Endothelial cell of umbilical vein (primary cell): ENCODE results near the gene AIDA.

Experiments used
- EZH2 ChIP-seq: IDR thresholded peaks from 2 replicates; pipeline ENCODE4 v1.6.1; 2012; ENCODE audit warnings: borderline replicate concordance, low read depth, mild to moderate bottlenecking, moderate library complexity, low read length, inconsistent platforms; ENCODE audit not compliant: severe bottlenecking
- POLR2A ChIP-seq: IDR thresholded peaks from 2 replicates; pipeline ENCODE4 v1.6.1; 2012; ENCODE audit warnings: low read depth, mild to moderate bottlenecking, control low read depth, low read length
- POLR2AphosphoS5 ChIP-seq: IDR thresholded peaks from 2 replicates; pipeline ENCODE4 v1.6.1; 2012; ENCODE audit warnings: low read depth, mild to moderate bottlenecking, control low read depth, low read length, moderate library complexity; ENCODE audit not compliant: insufficient read depth
- TF ChIP-seq, protein P1 (sequence below), 2 donors: IDR thresholded peaks; 1 replicate in 1 of 2; 2 replicates in 1 of 2; pipeline ENCODE4 v1.5.1; 2011; ENCODE audit warnings: low read length in 2 of 2, mild to moderate bottlenecking in 2 of 2, moderate library complexity in 2 of 2, control low read depth in 1 of 2, inconsistent platforms in 1 of 2, low read depth in 1 of 2; ENCODE audit not compliant: insufficient read depth in 1 of 2; ENCODE audit errors: extremely low read depth in 1 of 2
- TF ChIP-seq, protein P2 (sequence below): IDR thresholded peaks from 2 replicates; pipeline ENCODE4 v1.6.1; 2011; ENCODE audit not compliant: insufficient read depth, insufficient read length

DNA sequence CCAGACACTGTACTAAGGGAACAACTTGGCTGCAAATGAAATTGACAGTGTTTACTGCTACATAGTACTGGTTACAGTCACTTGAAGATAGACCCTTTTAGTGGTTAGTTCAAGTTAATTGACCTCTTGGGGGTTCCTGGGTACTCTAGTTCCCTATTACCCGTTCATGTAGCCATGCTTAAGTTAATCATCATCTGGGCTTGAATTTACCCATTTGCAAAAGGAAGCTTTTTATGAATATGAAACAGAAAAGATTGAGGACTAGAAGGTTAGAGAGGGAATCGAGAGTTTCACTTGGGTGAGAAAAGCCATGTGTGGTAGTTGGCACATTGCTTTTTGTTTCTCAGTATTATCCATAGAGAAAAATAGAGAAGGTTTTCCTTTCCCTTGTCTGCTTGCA lies 91.7 kb downstream of the AIDA start:
- TF ChIP-seq, protein P1, sequence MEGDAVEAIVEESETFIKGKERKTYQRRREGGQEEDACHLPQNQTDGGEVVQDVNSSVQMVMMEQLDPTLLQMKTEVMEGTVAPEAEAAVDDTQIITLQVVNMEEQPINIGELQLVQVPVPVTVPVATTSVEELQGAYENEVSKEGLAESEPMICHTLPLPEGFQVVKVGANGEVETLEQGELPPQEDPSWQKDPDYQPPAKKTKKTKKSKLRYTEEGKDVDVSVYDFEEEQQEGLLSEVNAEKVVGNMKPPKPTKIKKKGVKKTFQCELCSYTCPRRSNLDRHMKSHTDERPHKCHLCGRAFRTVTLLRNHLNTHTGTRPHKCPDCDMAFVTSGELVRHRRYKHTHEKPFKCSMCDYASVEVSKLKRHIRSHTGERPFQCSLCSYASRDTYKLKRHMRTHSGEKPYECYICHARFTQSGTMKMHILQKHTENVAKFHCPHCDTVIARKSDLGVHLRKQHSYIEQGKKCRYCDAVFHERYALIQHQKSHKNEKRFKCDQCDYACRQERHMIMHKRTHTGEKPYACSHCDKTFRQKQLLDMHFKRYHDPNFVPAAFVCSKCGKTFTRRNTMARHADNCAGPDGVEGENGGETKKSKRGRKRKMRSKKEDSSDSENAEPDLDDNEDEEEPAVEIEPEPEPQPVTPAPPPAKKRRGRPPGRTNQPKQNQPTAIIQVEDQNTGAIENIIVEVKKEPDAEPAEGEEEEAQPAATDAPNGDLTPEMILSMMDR (IDR thresholded peaks at IDR 0.05; ENCODE audit: extremely low read depth in 1 of 2, insufficient read depth in 1 of 2, low read depth in 1 of 2, low read length in 2 of 2): no peak
- TF ChIP-seq POLR2A (no peak), EZH2 (no peak), POLR2AphosphoS5 (no peak)
- TF ChIP-seq, protein P2, sequence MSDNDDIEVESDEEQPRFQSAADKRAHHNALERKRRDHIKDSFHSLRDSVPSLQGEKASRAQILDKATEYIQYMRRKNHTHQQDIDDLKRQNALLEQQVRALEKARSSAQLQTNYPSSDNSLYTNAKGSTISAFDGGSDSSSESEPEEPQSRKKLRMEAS: no peak
